AG10803 (cell line): ENCODE results near the gene ZNRF2.

ENCODE experiments used
- DNase-seq: peaks from one replicate; pipeline ENCODE4 v3.0.0; 2010; ENCODE audit warnings: low read depth
- H3K4me3 ChIP-seq: 2 replicates; pipeline ENCODE4 v1.5.1; 2011; ENCODE audit warnings: mild to moderate bottlenecking, low read length, control low read depth
- CTCF ChIP-seq: conservative IDR thresholded peaks from 2 replicates; pipeline ENCODE4 v1.5.1; 2011; ENCODE audit warnings: mild to moderate bottlenecking, low read length, control low read depth, inconsistent platforms

Gene ZNRF2

GRCh38 chr7:30252885-30253795, 31.3 kb upstream of the ZNRF2 start:
- H3K4me3 ChIP-seq, result no peak overlapping the region
- no peak for TF ChIP-seq CTCF
- peak; percentile 23 for DNase-seq

GRCh38 chr7:30253796-30254165, 30.6 kb upstream of the ZNRF2 start:
- no peak overlapping the region for H3K4me3 ChIP-seq
- no peak for DNase-seq
- no peak for TF ChIP-seq CTCF

- no peak for DNase-seq
- no peak overlapping the region for H3K4me3 ChIP-seq
- TF ChIP-seq CTCF, result no peak
Measured at GRCh38 chr7:30254248-30254647, 30.1 kb upstream of the ZNRF2 start.

- no peak for DNase-seq
- TF ChIP-seq CTCF, result no peak
- no peak overlapping the region for H3K4me3 ChIP-seq
Measured at GRCh38 chr7:30254717-30255063, 29.7 kb upstream of the ZNRF2 start.

- no peak for TF ChIP-seq CTCF
- no peak for DNase-seq
- no peak overlapping the region for H3K4me3 ChIP-seq
Measured at GRCh38 chr7:30255064-30255769, 29.2 kb upstream of the ZNRF2 start.

GRCh38 chr7:30256349-30256858, 28.0 kb upstream of the ZNRF2 start:
- H3K4me3 ChIP-seq, result no peak overlapping the region
- TF ChIP-seq CTCF, result no peak
- no peak for DNase-seq

GRCh38 chr7:30260246-30260768, 24.1 kb upstream of the ZNRF2 start:
- no peak for DNase-seq
- TF ChIP-seq CTCF, result no peak

More at GRCh38 chr7:30260246-30260768, 24.1 kb upstream of the ZNRF2 start:
- no peak overlapping the region for H3K4me3 ChIP-seq
